HTERT RPE-1 (cell line): Measurements from ENCODE around the gene RASL10B.

Experiments used
- in situ Hi-C: fragments of 300-500 bp; cut with MboI; formaldehyde crosslinking; loops from 4 replicates; pipeline ENCODE4 v1.14.3; 2020; ENCODE audit warnings: low sequenced_read_pairs

Gene RASL10B

DNA sequence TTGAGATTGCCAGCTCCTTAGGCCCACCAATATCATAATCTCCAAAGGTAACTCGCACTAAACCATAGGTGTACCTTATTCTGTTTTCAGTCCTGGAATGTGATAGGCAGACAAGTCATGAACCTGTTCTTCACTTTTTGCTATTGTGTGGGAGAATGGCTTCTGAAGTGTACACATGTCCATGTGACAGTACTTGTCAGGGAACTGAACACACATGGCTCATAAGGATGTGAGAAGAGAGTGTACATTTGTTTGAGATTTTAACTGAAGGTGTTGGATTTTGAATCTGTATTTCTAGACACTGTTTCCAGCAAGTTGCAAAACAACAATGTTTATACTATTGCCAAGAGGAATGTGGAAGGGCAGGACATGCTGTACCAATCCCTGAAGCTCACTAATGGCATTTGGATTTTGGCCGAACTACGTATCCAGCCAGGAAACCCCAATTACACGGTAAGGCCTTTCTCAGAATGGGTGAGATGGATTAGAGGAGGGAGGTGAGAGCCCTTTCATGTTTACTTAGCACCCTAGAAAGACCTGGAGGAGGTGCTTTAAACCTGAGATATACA is 14.5 kb upstream of the RASL10B start:
- in situ Hi-C loops: no loop called here

- in situ Hi-C loops: no loop called here
These were observed 14.0 kb upstream of the RASL10B start for GRCh38 chr17:35717475-35717874.

DNA sequence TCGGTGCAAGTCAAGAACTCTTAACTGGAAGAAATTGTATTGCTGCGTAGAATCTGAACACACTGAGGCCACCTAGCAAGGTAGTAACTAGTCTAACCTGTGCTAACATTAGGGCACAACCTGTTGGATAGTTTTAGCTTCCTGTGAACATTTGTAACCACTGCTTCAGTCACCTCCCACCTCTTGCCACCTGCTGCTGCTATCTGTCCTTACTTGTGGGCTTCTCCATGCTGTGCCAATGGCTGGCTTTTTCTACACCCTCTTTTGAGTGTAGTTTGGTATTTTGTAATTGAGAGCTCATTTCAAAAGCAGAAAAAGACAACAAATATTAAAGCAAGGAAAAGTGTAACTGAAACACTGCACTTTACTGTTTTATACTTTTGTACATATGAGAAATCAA is 7.7 kb upstream of the RASL10B start:
- in situ Hi-C loops: no loop called here

- in situ Hi-C loops: no loop called here
These were observed 6.4 kb upstream of the RASL10B start for GRCh38 chr17:35725058-35725457.

DNA sequence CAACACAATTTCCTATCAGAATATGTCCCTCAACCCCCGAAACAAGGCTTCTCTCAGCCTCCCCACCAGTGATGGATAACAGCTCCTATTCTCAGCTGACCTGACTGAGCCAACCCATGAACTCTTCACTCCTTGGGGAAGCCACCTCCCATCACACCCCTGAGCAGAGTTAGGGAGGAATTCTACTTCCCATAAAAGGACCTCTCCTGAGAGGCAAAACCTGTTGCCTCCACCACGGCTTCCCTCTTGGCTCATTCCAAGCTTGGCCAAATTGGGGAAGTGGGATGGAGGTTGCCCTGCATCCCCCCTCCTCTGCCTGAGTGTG is 5.7 kb upstream of the RASL10B start:
- in situ Hi-C loops: no loop called here

DNA sequence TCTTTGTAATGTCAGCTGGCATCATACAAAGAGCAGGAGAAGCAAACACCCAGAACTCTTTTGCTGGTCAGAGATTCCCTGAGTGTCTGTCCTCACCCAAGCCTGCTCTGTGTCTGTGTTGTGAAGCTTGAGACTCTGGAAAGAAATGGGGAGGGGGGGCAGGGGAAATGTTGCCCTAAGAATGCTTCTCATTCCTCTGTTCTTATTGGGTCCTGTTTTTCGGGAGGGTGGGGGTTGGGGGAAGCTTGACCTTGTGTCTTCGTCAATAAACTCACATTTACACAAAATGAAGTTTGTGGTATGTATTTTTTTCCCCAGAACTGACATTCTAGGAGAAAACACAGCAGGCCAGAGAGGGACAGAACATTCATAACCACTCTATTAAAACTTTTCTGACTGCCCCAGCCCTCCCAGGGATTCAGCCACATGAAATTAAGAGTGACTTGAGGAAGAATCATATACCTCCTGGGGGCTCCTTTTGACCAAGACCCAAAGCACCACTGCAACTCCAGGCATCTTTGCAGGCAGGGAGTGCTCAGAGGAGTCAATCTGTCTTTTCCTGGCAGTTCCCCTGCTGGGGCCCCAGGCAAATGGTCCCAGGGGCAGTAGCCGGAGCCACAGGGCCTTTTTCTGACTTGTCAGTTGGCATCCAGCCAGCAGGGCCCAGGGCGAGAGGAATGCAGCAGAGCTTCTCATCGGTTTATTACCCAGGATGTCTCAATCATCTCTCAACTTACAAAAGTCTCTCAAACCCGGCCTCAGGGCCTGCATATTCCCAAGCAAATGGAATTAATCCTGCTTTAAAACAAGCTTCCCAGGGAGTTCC is 5.1 kb upstream of the RASL10B start:
- in situ Hi-C loops: no loop called here

- in situ Hi-C loops: no loop called here
These were observed 4.4 kb upstream of the RASL10B start for GRCh38 chr17:35726953-35727460.

- in situ Hi-C loops: no loop called here
These were observed 3.8 kb upstream of the RASL10B start for GRCh38 chr17:35727635-35728034.

DNA sequence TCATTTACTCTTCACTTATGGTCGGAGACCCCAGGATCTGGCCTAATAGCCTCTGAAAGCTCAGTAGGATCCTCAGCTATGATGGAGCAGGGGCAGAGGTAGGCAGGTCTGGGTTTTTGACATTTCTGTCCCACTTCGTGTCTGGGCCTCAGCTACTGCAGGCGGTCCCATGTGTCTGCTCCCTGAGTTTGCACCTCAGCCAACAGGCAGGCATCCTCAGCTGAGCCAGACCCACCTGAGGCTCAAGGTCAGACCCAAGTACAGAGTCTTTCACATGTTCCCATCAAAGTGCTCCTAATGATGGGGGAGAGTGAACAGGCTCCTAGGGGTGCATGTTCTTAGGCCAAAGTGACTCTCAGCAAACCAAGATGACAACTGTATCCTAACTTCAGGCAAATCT is 2.9 kb upstream of the RASL10B start:
- in situ Hi-C loops: no loop called here

- in situ Hi-C loops: no loop called here
These were observed 2.0 kb upstream of the RASL10B start for GRCh38 chr17:35729405-35729833.

GRCh38 chr17:35730400-35731005 is 936 bp upstream of the RASL10B start:
- in situ Hi-C loops: no loop called here

GRCh38 chr17:35731917-35732805 is 722 bp downstream of the RASL10B start:
- in situ Hi-C loops: no loop called here

- in situ Hi-C loops: no loop called here
These were observed 1.3 kb downstream of the RASL10B start for GRCh38 chr17:35732806-35733136.

DNA sequence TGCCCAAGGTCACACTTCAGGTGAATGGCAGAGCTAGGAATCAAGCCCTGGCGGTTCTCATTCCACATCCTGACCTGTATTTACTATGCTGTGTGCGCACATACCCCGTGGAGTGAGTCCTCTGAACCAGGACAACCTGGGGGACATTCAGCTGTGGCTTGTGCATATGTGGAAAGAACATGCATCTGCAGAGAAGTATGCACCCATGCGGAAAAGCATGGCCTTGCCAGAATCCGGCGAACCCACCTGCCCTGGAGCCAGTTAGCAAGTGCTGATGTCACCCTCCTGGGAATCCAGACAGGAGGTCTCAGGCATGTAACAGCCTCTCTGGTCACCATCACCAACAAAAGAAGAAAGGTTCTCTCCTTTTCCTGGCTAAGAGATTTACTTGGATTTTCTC is 1.9 kb downstream of the RASL10B start:
- in situ Hi-C loops: no loop called here

GRCh38 chr17:35734396-35734795 is 3.0 kb downstream of the RASL10B start:
- in situ Hi-C loops: no loop called here

- in situ Hi-C loops: no loop called here
These were observed 3.8 kb downstream of the RASL10B start for GRCh38 chr17:35735036-35735805.

DNA sequence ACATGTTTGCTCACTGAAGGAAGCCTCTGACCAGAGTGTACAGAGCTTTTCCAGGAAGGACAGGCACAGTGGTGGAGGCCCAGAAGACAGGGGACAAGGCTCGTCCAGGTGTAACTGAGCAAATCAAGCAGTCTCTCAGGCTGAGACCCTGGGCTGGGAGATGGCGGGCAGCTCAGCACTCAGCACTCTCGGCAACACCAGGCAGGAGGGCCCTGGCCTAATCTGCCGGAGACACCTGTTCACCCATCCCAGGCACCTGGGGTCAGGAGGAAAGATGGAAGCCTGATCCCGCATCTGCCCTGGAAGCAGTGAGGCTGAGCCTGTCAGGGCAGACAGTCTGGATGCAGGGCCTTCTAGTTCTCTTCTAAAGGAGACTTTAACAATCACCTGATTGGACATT is 4.8 kb downstream of the RASL10B start:
- in situ Hi-C loops: no loop called here

DNA sequence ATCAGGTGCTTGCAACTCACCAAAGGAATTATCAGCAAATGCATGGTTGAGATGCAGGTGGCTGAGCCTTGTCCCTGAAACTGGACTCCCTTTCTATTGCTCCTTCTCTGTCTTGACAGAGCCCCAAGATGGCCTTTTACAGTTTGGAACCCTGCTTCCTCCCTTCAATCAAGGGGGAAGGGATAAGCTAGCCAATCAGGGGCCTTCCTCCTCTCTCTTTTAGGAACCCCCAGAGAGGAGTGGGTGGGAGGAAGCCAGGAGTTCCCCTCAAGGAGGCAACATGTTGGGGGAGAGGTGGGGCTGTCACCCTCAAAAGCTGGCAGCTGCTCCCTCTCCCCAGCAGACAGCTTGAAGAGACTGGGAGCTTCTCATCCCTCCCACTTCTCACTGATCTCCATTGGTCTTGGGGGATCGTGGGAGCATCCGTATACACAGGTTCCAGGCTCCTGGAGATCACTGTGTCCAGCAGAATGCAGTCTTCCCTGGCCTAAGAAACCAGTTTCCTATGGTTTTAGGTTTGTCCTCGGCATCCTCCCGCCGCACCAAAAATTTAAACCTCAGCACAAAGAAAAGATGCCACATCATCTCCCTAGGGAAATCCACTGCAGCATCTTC is 7.2 kb downstream of the RASL10B start:
- in situ Hi-C loops: no loop called here

DNA sequence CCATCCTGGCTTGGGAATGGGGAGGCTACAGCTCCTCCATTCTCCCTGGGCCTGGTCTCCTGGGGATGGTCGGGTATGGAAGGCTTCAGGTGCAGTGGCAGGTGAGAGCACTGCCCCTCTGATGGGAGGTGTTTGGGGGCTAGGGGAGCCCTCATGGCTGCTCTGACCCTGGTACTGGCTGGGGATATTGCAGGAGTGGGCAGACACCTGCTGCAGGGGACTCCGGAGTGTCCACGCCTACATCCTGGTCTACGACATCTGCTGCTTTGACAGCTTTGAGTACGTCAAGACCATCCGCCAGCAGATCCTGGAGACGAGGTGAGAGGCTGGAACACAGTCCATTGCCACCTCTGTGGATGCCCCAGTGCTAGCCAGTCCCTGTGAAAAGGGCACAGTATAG is 8.8 kb downstream of the RASL10B start:
- in situ Hi-C loops: no loop called here
